BJ (cell line): ENCODE data around the gene PARD3. TPM values are rescaled to one million over a fixed set of nuclear protein-coding genes. Genes with fewer than 3 reads are reported as not detected.
"Not testable (repeated sequence)": the region's sequence is repeated elsewhere in the genome, so short reads cannot be mapped to it uniquely, and the experiment has no call there.

Source experiments
- CTCF ChIA-PET: fragments of 350-600 bp; formaldehyde crosslinking; extraction: SDS; loops from one replicate; lab custom pipeline; 2021; ENCODE audit warnings: antibody characterized with exemption, inconsistent platforms; lab: Yijun Ruan, JAX
- POLR2A ChIA-PET: fragments of 300-600 bp; sonication (Branson Sonifier 250); formaldehyde crosslinking; extraction: SDS; loops from one replicate; lab custom pipeline; 2021; ENCODE audit warnings: antibody characterized with exemption; lab: Charles Lee
- DNase-seq: peaks from one replicate; pipeline ENCODE4 v3.0.0-alpha.2; 2011; ENCODE audit warnings: low read depth
- H3K27me3 ChIP-seq: 2 replicates; pipeline ENCODE4 v1.6.0; 2011; ENCODE audit warnings: low read length; ENCODE audit not compliant: control insufficient read depth, insufficient read depth
- H3K36me3 ChIP-seq: 2 replicates; pipeline ENCODE4 v1.5.1; 2011; ENCODE audit warnings: low read length; ENCODE audit not compliant: control insufficient read depth, insufficient read depth
- H3K4me3 ChIP-seq: 2 replicates; pipeline ENCODE4 v1.5.1; 2011; ENCODE audit warnings: low read depth, mild to moderate bottlenecking, control low read depth, low read length
- CTCF ChIP-seq: IDR thresholded peaks from 2 replicates; pipeline ENCODE4 v1.5.1; 2011; ENCODE audit warnings: low read depth, mild to moderate bottlenecking, control low read depth, inconsistent platforms, low read length, moderate library complexity; ENCODE audit not compliant: insufficient read depth
- polyA plus RNA-seq: library from polyadenylated mRNA; depleted of rRNA; stranded (reverse); fragments of >200 nt; gene quantifications from 2 replicates; pipeline ENCODE4 v1.2.3, GENCODE V29; 2011

Gene PARD3
- polyA plus RNA-seq, 1 experiment: 17.7 TPM

- Histone ChIP-seq H3K4me3 (no peak overlapping the region), H3K27me3 (no peaks in the 10 kb centered on the region), H3K36me3 (no peaks in the 10 kb centered on the region; the same call in 1 of the 2 replicates)
- POLR2A ChIA-PET: no interaction called here
- TF ChIP-seq CTCF: no peak
- no peak for DNase-seq
- CTCF ChIA-PET: no interaction called here
These were observed 353.0 kb downstream of the PARD3 start for GRCh38 chr10:34462056-34462455.

GRCh38 chr10:34454590-34455261 is 360.4 kb downstream of the PARD3 start:
- ChIA-PET CTCF (no interaction called here), POLR2A (no interaction called here)
- H3K27me3 ChIP-seq: no peaks in the 10 kb centered on the region
- TF ChIP-seq CTCF: no peak
- no peak for DNase-seq
- no peak overlapping the region for H3K4me3 ChIP-seq
- no peaks in the 10 kb centered on the region for H3K36me3 ChIP-seq

DNA sequence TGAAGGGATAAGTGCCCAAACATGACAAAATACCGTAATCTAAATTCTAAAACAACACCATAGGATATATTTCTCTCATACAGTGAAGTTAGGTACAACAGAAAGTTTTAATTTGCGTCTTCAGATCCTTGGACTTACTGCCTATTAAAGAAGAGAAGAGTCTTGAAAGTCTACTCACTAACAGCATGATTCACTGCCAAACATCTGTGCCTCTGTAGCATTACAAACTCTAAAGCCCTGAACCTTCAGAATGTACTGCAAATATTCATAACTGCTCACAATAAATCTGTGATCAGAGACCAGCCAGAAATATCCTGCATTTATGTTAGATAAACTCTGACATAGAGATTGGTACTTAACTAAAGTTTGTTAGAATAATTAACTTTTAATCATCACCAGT is 365.3 kb downstream of the PARD3 start:
- TF ChIP-seq CTCF: no peak
- CTCF ChIA-PET: no interaction called here
- POLR2A ChIA-PET: no interaction called here
- no peak for DNase-seq
- Histone ChIP-seq H3K36me3 (no peaks in the 10 kb centered on the region), H3K27me3 (no peaks in the 10 kb centered on the region), H3K4me3 (no peak overlapping the region)

- CTCF ChIA-PET: interaction anchor here (0.7 kb wide), 1 partner anchor 12 kb away, joined by 3 read pairs; no protein-coding TSS in a partner anchor
- Histone ChIP-seq H3K4me3 (no peak overlapping the region), H3K27me3 (no peaks in the 10 kb centered on the region), H3K36me3 (no peaks in the 10 kb centered on the region)
- POLR2A ChIA-PET: no interaction called here
- DNase-seq: no peak
- no peak for TF ChIP-seq CTCF
These were observed 369.0 kb downstream of the PARD3 start for GRCh38 chr10:34446049-34446448.

DNA sequence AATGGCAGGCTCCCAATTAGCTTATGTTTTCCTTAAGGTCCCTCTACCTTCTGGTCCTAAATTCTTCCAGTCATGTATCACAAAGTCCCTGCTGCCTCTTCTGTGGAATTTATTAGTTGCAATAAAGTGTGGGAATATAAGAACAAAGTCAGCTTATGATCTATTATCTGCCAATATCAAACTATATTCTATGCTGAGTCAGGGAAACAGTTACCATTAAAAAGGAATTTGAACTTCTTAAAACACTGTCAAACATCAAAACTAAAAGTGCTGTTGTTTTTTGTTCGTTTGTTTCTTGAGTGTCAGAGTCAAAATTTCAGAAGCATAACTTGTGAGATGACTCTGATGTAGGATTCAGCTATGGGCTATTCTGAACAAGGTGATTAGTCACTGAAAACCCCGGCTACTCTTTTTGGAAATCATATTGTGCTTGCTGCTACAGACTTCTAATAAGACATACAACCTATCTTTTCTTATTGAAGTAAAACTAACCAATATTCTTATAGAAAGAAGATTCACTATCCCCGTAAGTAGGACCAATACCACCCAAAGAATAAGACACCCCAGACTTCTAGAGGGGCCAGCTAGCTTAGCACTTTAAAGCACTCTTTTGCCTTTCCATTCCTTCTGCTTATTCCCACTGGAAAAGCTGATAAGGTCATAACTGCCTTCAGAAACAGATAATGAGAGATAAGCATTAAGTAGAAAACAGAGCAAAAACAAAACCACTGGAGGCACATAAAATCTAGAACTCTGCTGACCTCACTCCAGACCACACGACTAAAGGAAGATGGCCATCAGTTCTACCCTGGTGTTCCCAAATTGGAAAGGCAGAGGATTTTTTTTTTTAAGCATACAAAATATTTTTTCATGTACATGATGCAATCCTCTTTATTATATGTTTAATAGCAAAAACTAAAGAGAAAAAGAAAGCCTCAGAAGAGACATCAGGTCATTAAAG is 370.6 kb downstream of the PARD3 start:
- no peaks in the 10 kb centered on the region for H3K36me3 ChIP-seq
- DNase-seq: no peak
- H3K27me3 ChIP-seq: no peaks in the 10 kb centered on the region
- CTCF ChIA-PET: interaction anchor here (0.7 kb wide), 1 partner anchor 10 kb away, joined by 3 read pairs; no protein-coding TSS in a partner anchor
- POLR2A ChIA-PET: interaction anchor here (0.6 kb wide), 1 partner anchor 30 kb away, joined by 3 read pairs; no protein-coding TSS in a partner anchor
- TF ChIP-seq CTCF: no peak
- no peak overlapping the region for H3K4me3 ChIP-seq

- H3K4me3 ChIP-seq, H3K27me3 ChIP-seq, POLR2A ChIA-PET, H3K36me3 ChIP-seq, DNase-seq: not testable (repeated sequence)
- CTCF ChIA-PET: interaction anchor here (1.3 kb wide), 1 partner anchor 14 kb away, joined by 3 read pairs; no protein-coding TSS in a partner anchor
These were observed 375.7 kb downstream of the PARD3 start for GRCh38 chr10:34439386-34439785.
